KMS-11 (cell line): ENCODE results near the gene CLECL1.

Experiments used
- H2AFZ ChIP-seq: fragments of 200-600 bp; sonication (generic); 2 replicates; pipeline ENCODE4 v1.6.1; 2016; ENCODE audit warnings: antibody characterized with exemption, mixed run types, low read depth
- H3K27ac ChIP-seq: fragments of 200-600 bp; sonication (generic); 2 replicates; pipeline ENCODE4 v1.6.1; 2016; ENCODE audit warnings: mild to moderate bottlenecking, mixed run types
- H3K27me3 ChIP-seq: fragments of 200-600 bp; sonication (generic); 2 replicates; pipeline ENCODE4 v1.6.1; 2017; ENCODE audit warnings: mild to moderate bottlenecking, low read depth, mixed run types, moderate library complexity; ENCODE audit not compliant: insufficient read depth
- H3K36me3 ChIP-seq: fragments of 200-600 bp; sonication (generic); 2 replicates; pipeline ENCODE4 v1.6.1; 2017; ENCODE audit warnings: mild to moderate bottlenecking, mixed run types; ENCODE audit not compliant: insufficient read depth
- H3K4me1 ChIP-seq: fragments of 200-600 bp; sonication (generic); 2 replicates; pipeline ENCODE4 v1.6.1; 2016; ENCODE audit warnings: mild to moderate bottlenecking, low read depth, mixed run types; ENCODE audit not compliant: poor library complexity, severe bottlenecking
- H3K4me2 ChIP-seq: fragments of 200-600 bp; sonication (generic); 2 replicates; pipeline ENCODE4 v1.7.0; 2016; ENCODE audit warnings: mild to moderate bottlenecking, mixed run types
- H3K4me3 ChIP-seq: fragments of 200-600 bp; sonication (generic); IDR thresholded peaks from 2 replicates; pipeline ENCODE4 v1.6.1; 2017; ENCODE audit warnings: low read depth, low read length, mixed read lengths; ENCODE audit not compliant: insufficient read depth
- H3K79me2 ChIP-seq: fragments of 200-600 bp; sonication (generic); 2 replicates; pipeline ENCODE4 v1.6.1; 2016; ENCODE audit warnings: low read depth, mixed run types; ENCODE audit not compliant: insufficient read depth
- H3K9ac ChIP-seq: fragments of 200-600 bp; sonication (generic); 2 replicates; pipeline ENCODE4 v1.6.1; 2016; ENCODE audit warnings: mild to moderate bottlenecking, mixed run types
- H4K20me1 ChIP-seq: fragments of 200-600 bp; sonication (generic); 2 replicates; pipeline ENCODE4 v1.6.1; 2016; ENCODE audit warnings: mild to moderate bottlenecking, mixed run types; ENCODE audit not compliant: insufficient read depth
- CTCF ChIP-seq: fragments of 200-600 bp; sonication (generic); conservative IDR thresholded peaks from 2 replicates; pipeline ENCODE4 v1.6.1; 2017; ENCODE audit warnings: low read depth, mild to moderate bottlenecking, antibody characterized with exemption, low read length, moderate library complexity, mixed read lengths

Gene CLECL1

GRCh38 chr12:9755035-9755434, 22.1 kb upstream of the CLECL1 start:
- Histone ChIP-seq H3K27me3 (no peaks in the 10 kb centered on the region), H3K79me2 (no peaks in the 10 kb centered on the region), H3K27ac (no peak overlapping the region), H3K4me3 (no peak overlapping the region), H3K4me2 (no peak overlapping the region), H3K9ac (no peak overlapping the region), H4K20me1 (no peaks in the 10 kb centered on the region), H2AFZ (no peak overlapping the region), H3K36me3 (no peaks in the 10 kb centered on the region), H3K4me1 (peaks cover 15% of the 10 kb centered on the region)
- no peak for TF ChIP-seq CTCF

GRCh38 chr12:9754099-9754927, 21.4 kb upstream of the CLECL1 start:
- Histone ChIP-seq H2AFZ (no peak overlapping the region), H3K36me3 (no peaks in the 10 kb centered on the region), H3K9ac (no peak overlapping the region), H3K27ac (no peak overlapping the region), H3K4me1 (peaks cover 15% of the 10 kb centered on the region), H3K4me2 (no peak overlapping the region), H3K4me3 (no peak overlapping the region), H4K20me1 (no peaks in the 10 kb centered on the region), H3K79me2 (no peaks in the 10 kb centered on the region), H3K27me3 (no peaks in the 10 kb centered on the region)
- no peak for TF ChIP-seq CTCF

- Histone ChIP-seq H3K79me2 (no peaks in the 10 kb centered on the region), H3K27ac (no peak overlapping the region), H3K4me2 (no peak overlapping the region), H2AFZ (no peak overlapping the region), H3K4me1 (peaks cover 16% of the 10 kb centered on the region), H3K9ac (no peak overlapping the region), H4K20me1 (no peaks in the 10 kb centered on the region), H3K36me3 (no peaks in the 10 kb centered on the region), H3K27me3 (no peaks in the 10 kb centered on the region), H3K4me3 (no peak overlapping the region)
- no peak for TF ChIP-seq CTCF
Observed at GRCh38 chr12:9753498-9753897, 20.6 kb upstream of the CLECL1 start.

- Histone ChIP-seq H3K4me2 (no peak overlapping the region), H3K4me1 (peaks cover 20% of the 10 kb centered on the region), H4K20me1 (no peaks in the 10 kb centered on the region), H3K9ac (no peak overlapping the region), H3K27ac (no peak overlapping the region), H2AFZ (no peak overlapping the region), H3K79me2 (no peaks in the 10 kb centered on the region), H3K4me3 (no peak overlapping the region), H3K36me3 (no peaks in the 10 kb centered on the region), H3K27me3 (no peaks in the 10 kb centered on the region)
- no peak for TF ChIP-seq CTCF
Observed at GRCh38 chr12:9753073-9753472, 20.2 kb upstream of the CLECL1 start.
